PC-9 (cell line): Measurements from ENCODE around the gene PPP1R9B. TPM values are rescaled to one million over a fixed set of nuclear protein-coding genes. Genes with fewer than 3 reads are reported as not detected.

ENCODE experiments used
- BruUV-seq: library from RNA; stranded (reverse); fragments of 400-500 nt; replicated peaks from 2 replicates; lab custom pipeline; 2021; lab: Mats Ljungman, UMichigan
- CTCF ChIA-PET: fragments of 300-600 bp; sonication (Branson Sonifier 250); formaldehyde crosslinking; loops from one replicate; lab custom pipeline; 2022; ENCODE audit warnings: antibody characterized with exemption; lab: Charles Lee
- POLR2A ChIA-PET: fragments of 300-600 bp; sonication (Branson Sonifier 250); formaldehyde crosslinking; loops from one replicate; lab custom pipeline; 2022; ENCODE audit warnings: antibody characterized with exemption; ENCODE audit not compliant: unreplicated experiment; lab: Charles Lee
- DNase-seq, 2 experiments: peaks; one replicate each; pipeline versions ENCODE4 v3.0.0 to v3.0.0-alpha.2; 2015 to 2022; ENCODE audit warnings: mixed read lengths in 1 of 2
- H2AFZ ChIP-seq: fragments of 200-600 bp; sonication (generic); 2 replicates; pipeline ENCODE4 v1.8.1; 2017; ENCODE audit warnings: antibody characterized with exemption
- H3F3A ChIP-seq: fragments of 200-600 bp; sonication (generic); 2 replicates; pipeline ENCODE4 v1.8.1; 2017; ENCODE audit warnings: antibody characterized with exemption, mild to moderate bottlenecking, low read depth; ENCODE audit not compliant: insufficient read depth
- H3K27ac ChIP-seq: fragments of 200-600 bp; sonication (generic); 2 replicates; pipeline ENCODE4 v1.6.1; 2016; ENCODE audit warnings: mixed run types
- H3K27me3 ChIP-seq: fragments of 200-600 bp; sonication (generic); 2 replicates; pipeline ENCODE4 v1.6.1; 2016; ENCODE audit warnings: low read depth, mixed run types; ENCODE audit not compliant: insufficient read depth
- H3K36me3 ChIP-seq: fragments of 200-600 bp; sonication (generic); 2 replicates; pipeline ENCODE4 v1.6.1; 2016; ENCODE audit warnings: low read depth, mixed run types
- H3K4me1 ChIP-seq: fragments of 200-600 bp; sonication (generic); replicated peaks from 2 replicates; pipeline ENCODE4 v1.6.1; 2016; ENCODE audit warnings: mixed run types; ENCODE audit not compliant: insufficient read depth
- H3K4me2 ChIP-seq: fragments of 200-600 bp; sonication (generic); 2 replicates; pipeline ENCODE4 v1.6.1; 2017; ENCODE audit warnings: mixed run types
- H3K4me3 ChIP-seq: fragments of 200-600 bp; sonication (generic); 2 replicates; pipeline ENCODE4 v1.6.1; 2016; ENCODE audit warnings: mixed run types
- H3K79me2 ChIP-seq: fragments of 200-600 bp; sonication (generic); 2 replicates; pipeline ENCODE4 v1.6.1; 2017; ENCODE audit warnings: low read depth, mixed run types
- H3K9me2 ChIP-seq: fragments of 200-600 bp; sonication (generic); 2 replicates; pipeline ENCODE4 v1.8.1; 2017; ENCODE audit warnings: mild to moderate bottlenecking; ENCODE audit not compliant: insufficient read depth
- H3K9me3 ChIP-seq: fragments of 200-600 bp; sonication (generic); 2 replicates; pipeline ENCODE4 v1.8.1; 2016; ENCODE audit warnings: low read depth; ENCODE audit not compliant: insufficient read depth
- H4K20me1 ChIP-seq: fragments of 200-600 bp; sonication (generic); 2 replicates; pipeline ENCODE4 v1.8.1; 2017; ENCODE audit not compliant: insufficient read depth
- EZH2 ChIP-seq: fragments of 200-600 bp; sonication (generic); IDR thresholded peaks from 2 replicates; pipeline ENCODE4 v1.8.0; 2017; ENCODE audit warnings: antibody characterized with exemption, low read depth
- intact Hi-C: fragments of 100-400 bp; cut with micrococcal nuclease; formaldehyde crosslinking; loops from one replicate; pipeline ENCODE4 v1.10.0; 2022; ENCODE audit not compliant: unreplicated experiment
- total RNA-seq: library from RNA; stranded (reverse); gene quantifications from 2 replicates; pipeline ENCODE4 v1.2.3, GENCODE V29; 2021
- TF ChIP-seq, protein P1 (sequence below): fragments of 200-600 bp; sonication (generic); conservative IDR thresholded peaks from 2 replicates; pipeline ENCODE4 v1.6.1; 2017; ENCODE audit warnings: mixed run types, antibody characterized with exemption, mild to moderate bottlenecking, moderate library complexity

Gene PPP1R9B
- total RNA-seq, 1 experiment from 2014 or later, result 35.8 TPM

- H4K20me1 ChIP-seq, result no peaks in the 10 kb centered on the region
- no peak overlapping the region for H3K4me2 ChIP-seq
- H3K79me2 ChIP-seq, result no peaks in the 10 kb centered on the region
- CTCF ChIA-PET, result interaction anchor here (1.2 kb wide), 1 partner anchor 18 kb away, joined by 3 read pairs; no protein-coding TSS in a partner anchor
- no peak overlapping the region for H2AFZ ChIP-seq
- intact Hi-C loops, result loop anchor here (1.0 kb wide), 1 partner anchor 25 kb away; no protein-coding TSS in a partner anchor
- H3K27ac ChIP-seq, result 0 out of 2 replicates have a peak overlapping the region, but pooled peaks have one; percentile 20
- DNase-seq, result no peak
- no peaks in the 10 kb centered on the region for H3K9me3 ChIP-seq
- no peaks in the 10 kb centered on the region for H3K27me3 ChIP-seq
- POLR2A ChIA-PET, result interaction anchor here (0.7 kb wide), 1 partner anchor 693 kb away, joined by 3 read pairs; the partner anchor contains the start of gene TOB1
- BruUV-seq, result TSS peak; percentile 68
- H3K4me1 ChIP-seq, result peaks cover 27% of the 10 kb centered on the region
- H3K9me2 ChIP-seq, result no peaks in the 10 kb centered on the region
- H3K36me3 ChIP-seq, result no peaks in the 10 kb centered on the region
- peaks cover 36% of the 10 kb centered on the region for H3F3A ChIP-seq
- TF ChIP-seq, protein P1, sequence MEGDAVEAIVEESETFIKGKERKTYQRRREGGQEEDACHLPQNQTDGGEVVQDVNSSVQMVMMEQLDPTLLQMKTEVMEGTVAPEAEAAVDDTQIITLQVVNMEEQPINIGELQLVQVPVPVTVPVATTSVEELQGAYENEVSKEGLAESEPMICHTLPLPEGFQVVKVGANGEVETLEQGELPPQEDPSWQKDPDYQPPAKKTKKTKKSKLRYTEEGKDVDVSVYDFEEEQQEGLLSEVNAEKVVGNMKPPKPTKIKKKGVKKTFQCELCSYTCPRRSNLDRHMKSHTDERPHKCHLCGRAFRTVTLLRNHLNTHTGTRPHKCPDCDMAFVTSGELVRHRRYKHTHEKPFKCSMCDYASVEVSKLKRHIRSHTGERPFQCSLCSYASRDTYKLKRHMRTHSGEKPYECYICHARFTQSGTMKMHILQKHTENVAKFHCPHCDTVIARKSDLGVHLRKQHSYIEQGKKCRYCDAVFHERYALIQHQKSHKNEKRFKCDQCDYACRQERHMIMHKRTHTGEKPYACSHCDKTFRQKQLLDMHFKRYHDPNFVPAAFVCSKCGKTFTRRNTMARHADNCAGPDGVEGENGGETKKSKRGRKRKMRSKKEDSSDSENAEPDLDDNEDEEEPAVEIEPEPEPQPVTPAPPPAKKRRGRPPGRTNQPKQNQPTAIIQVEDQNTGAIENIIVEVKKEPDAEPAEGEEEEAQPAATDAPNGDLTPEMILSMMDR, result no peak
- no peak for TF ChIP-seq EZH2
- H3K4me3 ChIP-seq, result no peak overlapping the region
These were observed 22.5 kb upstream of the PPP1R9B start for GRCh38 chr17:50172936-50173334.

- Histone ChIP-seq H3K27me3 (no peaks in the 10 kb centered on the region), H3K79me2 (no peaks in the 10 kb centered on the region), H3K9me3 (no peaks in the 10 kb centered on the region), H4K20me1 (no peaks in the 10 kb centered on the region), H3K4me1 (peaks cover 22% of the 10 kb centered on the region), H3K36me3 (no peaks in the 10 kb centered on the region), H3K4me2 (no peak overlapping the region), H3K4me3 (no peak overlapping the region), H2AFZ (no peak overlapping the region), H3F3A (peaks cover 29% of the 10 kb centered on the region; the same call in 1 of the 2 replicates), H3K9me2 (no peaks in the 10 kb centered on the region), H3K27ac (no peak overlapping the region)
- TF ChIP-seq EZH2, result no peak
- TF ChIP-seq, protein P1, result no peak
- POLR2A ChIA-PET, result no interaction called here
- CTCF ChIA-PET, result interaction anchor here (0.5 to 1.1 kb wide), 2 partner anchors 126 to 681 kb away, joined by 3 to 5 read pairs; no protein-coding TSS in a partner anchor
- intact Hi-C loops, result no loop called here
- no peak for DNase-seq
- no TSS peak for BruUV-seq
These were observed 21.7 kb upstream of the PPP1R9B start for GRCh38 chr17:50172130-50172529.

DNA sequence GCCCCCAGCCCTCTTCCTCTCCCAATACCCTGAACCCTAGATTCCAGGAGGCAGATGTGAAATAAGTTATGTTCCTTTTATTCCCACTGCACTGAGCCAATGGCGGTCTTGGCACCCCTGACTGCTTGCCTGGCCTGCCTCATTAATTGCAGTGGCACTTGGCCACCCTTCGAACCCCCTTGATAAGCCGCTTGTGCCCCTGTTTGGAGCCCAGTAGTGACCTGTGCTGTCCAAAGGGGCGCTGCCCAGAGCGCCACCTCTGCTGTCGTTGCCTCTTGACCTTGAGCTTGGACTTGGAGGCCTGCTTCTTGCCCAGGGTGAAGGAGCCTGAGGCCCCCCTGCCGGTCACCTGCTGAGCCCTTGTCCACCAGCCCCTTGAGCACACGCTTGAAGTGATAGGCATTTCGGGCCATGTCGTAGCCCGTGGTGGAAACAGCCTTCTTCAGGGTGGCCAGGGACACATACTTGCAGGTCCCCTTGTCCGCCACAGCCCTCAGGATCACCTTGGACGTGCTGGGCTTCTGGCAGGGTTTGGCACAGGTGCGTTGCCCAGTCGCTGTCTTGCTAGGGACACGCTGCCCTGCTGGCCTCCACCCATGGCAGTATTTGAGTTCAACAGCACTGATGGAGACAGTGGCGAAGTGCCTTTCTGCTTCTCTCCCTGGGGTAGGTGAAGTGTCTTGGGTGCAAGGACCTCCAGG lies 21.0 kb upstream of the PPP1R9B start:
- Histone ChIP-seq H3K9me3 (no peaks in the 10 kb centered on the region), H3K36me3 (no peaks in the 10 kb centered on the region), H3K4me3 (no peak overlapping the region), H2AFZ (no peak overlapping the region), H3K4me1 (peaks cover 22% of the 10 kb centered on the region), H3K4me2 (peak overlapping the region; percentile 68), H4K20me1 (no peaks in the 10 kb centered on the region), H3F3A (peaks cover 26% of the 10 kb centered on the region; the same call in 1 of the 2 replicates), H3K79me2 (no peaks in the 10 kb centered on the region), H3K27ac (peak overlapping the region; percentile 83), H3K27me3 (no peaks in the 10 kb centered on the region), H3K9me2 (no peaks in the 10 kb centered on the region)
- ChIA-PET CTCF (interaction anchor here (0.7 to 1.1 kb wide), 2 partner anchors 116 to 126 kb away, joined by 3 to 5 read pairs; no protein-coding TSS in a partner anchor), POLR2A (interaction anchor here (0.6 to 0.7 kb wide), 2 partner anchors 48 to 126 kb away, joined by 3 to 5 read pairs; no protein-coding TSS in a partner anchor)
- intact Hi-C loops, result no loop called here
- TF ChIP-seq EZH2, result no peak
- TF ChIP-seq, protein P1, result no peak
- DNase-seq, result no peak
- TSS peak; percentile 74 for BruUV-seq
